Stimulated activated CD4-positive, alpha-beta T cell treated with anti-CD3 and anti-CD28 coated beads, Interleukin-1b, Interleukin-23, amount 100 ng/mL, for 4 hours (primary cell): ENCODE data around the gene MCHR2.

ENCODE experiments used
- DNase-seq, 2 donors: peaks; one replicate each; pipeline ENCODE4 v3.0.0-alpha.2; 2020; ENCODE audit warnings: low read depth in 2 of 2

Gene MCHR2

GRCh38 chr6:99905209-99906106, 88.6 kb downstream of the MCHR2 start:
- DNase-seq, result no peak

DNA sequence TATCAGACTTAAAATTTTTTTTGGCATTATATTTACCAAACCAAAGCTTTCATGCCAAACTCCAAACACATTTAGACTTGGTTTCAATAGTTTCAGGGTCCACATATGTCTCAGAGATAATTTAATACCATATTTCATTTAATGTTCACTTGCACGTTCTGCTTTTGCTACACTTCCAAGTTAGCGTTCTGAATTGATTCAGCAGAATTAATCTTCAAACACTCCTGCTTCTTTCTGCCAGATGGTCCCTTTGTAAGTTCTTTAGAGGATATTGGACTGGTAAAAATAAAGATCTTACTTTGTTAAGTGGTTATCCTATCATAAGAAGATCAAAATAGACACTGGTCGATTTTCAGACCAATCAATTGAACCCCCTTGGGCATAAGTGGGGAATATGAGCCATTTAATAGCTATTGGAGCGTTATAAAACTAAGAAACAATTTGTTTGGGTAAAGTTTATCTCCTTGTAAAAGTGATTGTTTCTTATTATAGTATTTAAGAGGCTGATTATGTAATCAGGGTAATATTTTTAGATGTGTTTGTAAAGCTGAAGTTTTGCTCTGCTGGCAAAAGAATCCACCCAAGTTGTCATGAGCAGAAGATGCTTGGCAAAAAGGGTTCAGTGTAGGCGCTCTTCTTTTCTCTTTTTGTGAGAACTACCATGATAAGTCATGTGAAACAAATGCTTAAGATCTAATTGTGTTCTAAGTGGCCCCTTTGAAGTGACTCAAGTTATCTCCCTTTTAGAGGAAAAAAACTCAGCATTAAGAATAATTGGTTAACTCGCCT, 92.2 kb downstream of the MCHR2 start:
- no peak for DNase-seq

DNA sequence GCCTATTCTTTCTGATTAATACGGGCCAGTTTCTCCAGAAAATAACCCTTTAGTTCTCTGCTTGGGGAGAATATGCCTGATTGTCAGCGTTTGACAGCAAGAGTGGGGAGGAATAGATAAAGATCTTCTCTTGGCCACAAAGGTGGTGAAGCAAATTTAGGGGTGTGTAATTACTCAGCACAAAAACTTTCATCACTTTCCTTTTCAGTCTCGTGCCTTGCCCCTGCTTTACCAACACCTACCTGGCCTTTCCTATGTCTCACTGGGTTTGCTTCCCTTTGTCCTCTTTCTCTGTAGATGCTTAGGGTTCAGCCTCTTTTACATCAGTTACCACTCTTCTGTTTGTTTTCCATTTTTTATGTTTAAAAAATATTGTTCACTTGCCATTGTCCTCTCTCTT, 99.2 kb downstream of the MCHR2 start:
- no peak for DNase-seq

DNA sequence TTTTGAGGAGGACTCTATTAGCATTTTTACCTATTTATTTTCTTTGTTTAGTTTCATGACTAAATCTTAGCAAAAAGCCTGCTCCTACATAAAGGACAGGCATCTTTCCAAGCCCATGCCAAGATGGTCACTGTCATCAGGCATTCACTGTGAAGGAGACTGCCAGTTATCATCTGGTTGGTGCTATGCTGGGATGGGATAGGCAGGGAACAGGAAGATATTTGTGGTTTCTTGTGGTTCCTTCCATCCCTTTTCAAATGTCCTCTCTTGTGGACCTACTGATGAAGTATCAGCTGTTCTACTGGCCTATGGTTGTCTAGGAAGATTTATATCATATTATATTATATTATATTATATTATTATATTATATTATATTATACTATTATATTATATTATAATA, 107.0 kb downstream of the MCHR2 start:
- DNase-seq, result no peak

- no peak for DNase-seq
Observed at GRCh38 chr6:99885051-99885450, 109.0 kb downstream of the MCHR2 start.

- no peak for DNase-seq
Observed at GRCh38 chr6:99882128-99882702, 111.8 kb downstream of the MCHR2 start.

DNA sequence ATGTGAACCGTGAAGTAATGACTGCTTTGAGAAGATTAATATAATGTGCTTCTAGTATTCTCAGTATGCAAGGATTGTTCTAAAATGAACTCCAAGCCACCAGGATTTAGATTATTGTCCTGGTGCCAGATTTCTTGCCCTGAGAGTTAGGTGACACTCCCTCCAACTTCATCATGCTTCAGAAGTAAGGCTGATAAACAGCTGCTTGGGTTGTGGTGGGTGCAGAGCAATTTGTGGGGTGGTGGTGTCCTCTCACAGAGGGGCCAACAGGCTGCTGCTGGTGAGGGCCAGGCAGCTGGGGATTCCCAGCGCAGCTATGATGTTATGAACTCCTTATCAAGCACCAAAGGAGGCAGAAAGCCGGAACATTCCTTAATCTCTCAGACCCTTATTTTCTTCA, 114.6 kb downstream of the MCHR2 start:
- DNase-seq, result no peak

- DNase-seq, result no peak
Observed at GRCh38 chr6:99875068-99875467, 119.0 kb downstream of the MCHR2 start.

GRCh38 chr6:99873084-99873483, 120.9 kb downstream of the MCHR2 start:
- DNase-seq, result no peak

DNA sequence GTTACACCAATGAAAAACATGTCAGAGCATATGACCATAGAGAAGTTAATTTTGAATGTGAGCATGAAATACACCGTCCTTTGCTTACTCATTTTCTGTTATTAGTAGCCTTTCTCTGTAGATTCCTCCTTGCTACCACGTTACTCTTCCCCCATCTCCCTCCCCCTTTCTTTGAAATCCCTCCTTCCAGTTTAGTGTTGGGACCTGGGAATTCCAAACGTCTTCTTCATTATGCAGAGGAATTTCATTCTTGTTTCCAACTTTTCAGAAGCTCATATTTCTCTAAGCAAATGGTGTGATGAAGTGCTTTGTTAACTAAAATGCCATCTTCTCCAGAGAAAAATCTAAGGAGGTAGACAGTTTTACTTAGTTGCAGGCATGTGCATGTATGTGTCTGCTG, 122.4 kb downstream of the MCHR2 start:
- DNase-seq, result no peak
